NCI-H82 treated with DMSO at 0.1 percent for 48 hours (cell line): ENCODE measurements around the gene HAL.

Experiments
- DNase-seq: peaks from one replicate; lab custom pipeline; 2025; ENCODE audit not compliant: unreplicated experiment; lab: John Stamatoyannopoulos, UW

HAL gene

GRCh38 chr12:95942524-95943329 is 53.4 kb downstream of the HAL start, which contains the start of gene CCDC38:
Gene CCDC38, minus strand, starts transcription at chr12:95942614. Its CDS starts 6,105 bp downstream, at chr12:95936509.
- peak; percentile 66 for DNase-seq

- DNase-seq, result no peak
Observed at GRCh38 chr12:95942101-95942523, 54.0 kb downstream of the HAL start.

- no peak for DNase-seq
Observed at GRCh38 chr12:95940514-95940913, 55.6 kb downstream of the HAL start.
